LNCaP clone FGC (cell line): Measurements from ENCODE around the gene TCFL5.

Experiments used
- DNase-seq: peaks from one replicate; pipeline ENCODE4 v3.0.0-alpha.2; 2011; ENCODE audit warnings: low read depth
- H3K4me3 ChIP-seq: 2 replicates; pipeline ENCODE4 v1.5.1; 2011; ENCODE audit warnings: mild to moderate bottlenecking, low read depth, low read length, control low read depth
- CTCF ChIP-seq: IDR thresholded peaks from 2 replicates; pipeline ENCODE4 v1.5.1; 2012; ENCODE audit warnings: mild to moderate bottlenecking; ENCODE audit not compliant: control insufficient read depth, insufficient read depth; ENCODE audit errors: extremely low read depth

Gene TCFL5

GRCh38 chr20:62861726-62862336, at the start of gene TCFL5:
Gene TCFL5, minus strand, starts transcription at chr20:62861822. Its CDS starts 152 bp downstream, at chr20:62861670.
- peak; percentile 61 for DNase-seq
- no peak for TF ChIP-seq CTCF
- H3K4me3 ChIP-seq = peak within 1 kb of the TSS; percentile 53

GRCh38 chr20:62910777-62911497, 49.3 kb upstream of the TCFL5 start:
- no peak for DNase-seq
- TF ChIP-seq CTCF = no peak
- no peak overlapping the region for H3K4me3 ChIP-seq

- no peak overlapping the region for H3K4me3 ChIP-seq
- no peak for DNase-seq
- TF ChIP-seq CTCF = no peak
Measured at GRCh38 chr20:62910217-62910766, 48.7 kb upstream of the TCFL5 start.

GRCh38 chr20:62908971-62909791, 47.6 kb upstream of the TCFL5 start:
- TF ChIP-seq CTCF = no peak
- H3K4me3 ChIP-seq = no peak overlapping the region
- no peak for DNase-seq

- H3K4me3 ChIP-seq = no peak overlapping the region
- TF ChIP-seq CTCF = peak; percentile 45
- DNase-seq = no peak
Measured at GRCh38 chr20:62907384-62908317, 46.0 kb upstream of the TCFL5 start.
